GM21737 (cell line): ENCODE results near the gene PLEKHH1.

Experiments
- ATAC-seq: cut with Tn5 transposase; IDR thresholded peaks from one replicate; pipeline ENCODE4 v1.9.1; 2021; ENCODE audit warnings: mild to moderate bottlenecking, moderate library complexity; ENCODE audit not compliant: unreplicated experiment

Gene PLEKHH1

GRCh38 chr14:67510121-67510520 is 23.0 kb upstream of the PLEKHH1 start:
- ATAC-seq: no peak

- ATAC-seq: no peak
These were observed 22.3 kb upstream of the PLEKHH1 start for GRCh38 chr14:67510836-67511235.

- ATAC-seq: no peak
These were observed 20.4 kb upstream of the PLEKHH1 start for GRCh38 chr14:67512463-67513310.

GRCh38 chr14:67513631-67514108 is 19.4 kb upstream of the PLEKHH1 start:
- no peak for ATAC-seq

- no peak for ATAC-seq
These were observed 18.9 kb upstream of the PLEKHH1 start for GRCh38 chr14:67514203-67514607.

- no peak for ATAC-seq
These were observed 18.3 kb upstream of the PLEKHH1 start for GRCh38 chr14:67514650-67515385.

- no peak for ATAC-seq
These were observed 17.6 kb upstream of the PLEKHH1 start for GRCh38 chr14:67515386-67516079.

- no peak for ATAC-seq
These were observed 16.4 kb upstream of the PLEKHH1 start for GRCh38 chr14:67516676-67517075.

- no peak for ATAC-seq
These were observed 16.0 kb upstream of the PLEKHH1 start for GRCh38 chr14:67517083-67517482.

GRCh38 chr14:67519406-67519805 is 13.7 kb upstream of the PLEKHH1 start:
- no peak for ATAC-seq

- no peak for ATAC-seq
These were observed 12.6 kb upstream of the PLEKHH1 start for GRCh38 chr14:67520482-67520881.

GRCh38 chr14:67522270-67522669 is 10.8 kb upstream of the PLEKHH1 start:
- no peak for ATAC-seq

GRCh38 chr14:67523764-67524633 is 9.1 kb upstream of the PLEKHH1 start:
- no peak for ATAC-seq

GRCh38 chr14:67524634-67524963 is 8.5 kb upstream of the PLEKHH1 start:
- no peak for ATAC-seq

- ATAC-seq: no peak
These were observed 7.7 kb upstream of the PLEKHH1 start for GRCh38 chr14:67525389-67525788.

- ATAC-seq: no peak
These were observed 6.9 kb upstream of the PLEKHH1 start for GRCh38 chr14:67526181-67526580.

- no peak for ATAC-seq
These were observed 6.2 kb upstream of the PLEKHH1 start for GRCh38 chr14:67526676-67527459.

- ATAC-seq: no peak
These were observed 5.3 kb upstream of the PLEKHH1 start for GRCh38 chr14:67527756-67528155.

GRCh38 chr14:67528276-67528675 is 4.8 kb upstream of the PLEKHH1 start:
- ATAC-seq: no peak
